GM19452 (cell line): Measurements from ENCODE around the gene ZNF471.

Experiments
- ATAC-seq: cut with Tn5 transposase; IDR thresholded peaks from one replicate; pipeline ENCODE4 v1.9.1; 2021; ENCODE audit not compliant: unreplicated experiment

ZNF471 gene

GRCh38 chr19:56572589-56572988, 64.9 kb downstream of the ZNF471 start:
- no peak for ATAC-seq

GRCh38 chr19:56573914-56574313, 66.3 kb downstream of the ZNF471 start:
- no peak for ATAC-seq

GRCh38 chr19:56577719-56578602, 70.3 kb downstream of the ZNF471 start:
- no peak for ATAC-seq
